ENCODE data around the gene RPS15. TPM values are rescaled to one million over a fixed set of nuclear protein-coding genes. Genes with fewer than 3 reads are reported as not detected.
A peak's percentile ranks its signal among the peaks of the same experiment; 100 is the strongest.

The RPS15 gene
- total RNA-seq, 3 donors from 2014 or later: 748 to 897 (median 892) TPM

DNA sequence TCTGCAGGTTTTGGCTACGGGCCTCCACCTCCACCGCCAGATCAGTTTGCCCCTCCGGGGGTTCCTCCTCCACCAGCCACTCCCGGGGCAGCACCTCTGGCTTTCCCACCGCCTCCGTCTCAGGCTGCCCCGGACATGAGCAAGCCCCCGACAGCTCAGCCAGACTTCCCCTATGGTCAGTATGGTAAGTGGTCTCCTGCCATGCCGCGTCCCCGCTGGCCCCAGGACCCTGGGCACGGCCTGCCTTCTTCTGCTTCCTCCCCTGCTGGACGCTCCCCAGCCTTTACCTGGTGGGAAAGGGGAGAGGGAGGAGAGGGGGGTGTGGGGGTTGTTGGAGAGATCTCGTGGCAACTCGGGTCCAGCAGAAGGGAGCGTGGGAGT is 5.7 kb upstream of the RPS15 start:
- H3K9me3 ChIP-seq: no peaks in the 10 kb centered on the region
- H3K4me3 ChIP-seq: no peak overlapping the region
- peaks cover 8% of the 10 kb centered on the region for H3K36me3 ChIP-seq (ENCODE audit: low read depth)
- peak in 1 of 3 donors; percentile 47 for DNase-seq
- no peak for TF ChIP-seq CTCF (IDR thresholded peaks at IDR 0.05)
- ATAC-seq: no peak
- H3K4me1 ChIP-seq (ENCODE audit: low read depth): peaks cover 5% of the 10 kb centered on the region
- intact Hi-C loops (cut with DNase I, micrococcal nuclease): no loop called here

DNA sequence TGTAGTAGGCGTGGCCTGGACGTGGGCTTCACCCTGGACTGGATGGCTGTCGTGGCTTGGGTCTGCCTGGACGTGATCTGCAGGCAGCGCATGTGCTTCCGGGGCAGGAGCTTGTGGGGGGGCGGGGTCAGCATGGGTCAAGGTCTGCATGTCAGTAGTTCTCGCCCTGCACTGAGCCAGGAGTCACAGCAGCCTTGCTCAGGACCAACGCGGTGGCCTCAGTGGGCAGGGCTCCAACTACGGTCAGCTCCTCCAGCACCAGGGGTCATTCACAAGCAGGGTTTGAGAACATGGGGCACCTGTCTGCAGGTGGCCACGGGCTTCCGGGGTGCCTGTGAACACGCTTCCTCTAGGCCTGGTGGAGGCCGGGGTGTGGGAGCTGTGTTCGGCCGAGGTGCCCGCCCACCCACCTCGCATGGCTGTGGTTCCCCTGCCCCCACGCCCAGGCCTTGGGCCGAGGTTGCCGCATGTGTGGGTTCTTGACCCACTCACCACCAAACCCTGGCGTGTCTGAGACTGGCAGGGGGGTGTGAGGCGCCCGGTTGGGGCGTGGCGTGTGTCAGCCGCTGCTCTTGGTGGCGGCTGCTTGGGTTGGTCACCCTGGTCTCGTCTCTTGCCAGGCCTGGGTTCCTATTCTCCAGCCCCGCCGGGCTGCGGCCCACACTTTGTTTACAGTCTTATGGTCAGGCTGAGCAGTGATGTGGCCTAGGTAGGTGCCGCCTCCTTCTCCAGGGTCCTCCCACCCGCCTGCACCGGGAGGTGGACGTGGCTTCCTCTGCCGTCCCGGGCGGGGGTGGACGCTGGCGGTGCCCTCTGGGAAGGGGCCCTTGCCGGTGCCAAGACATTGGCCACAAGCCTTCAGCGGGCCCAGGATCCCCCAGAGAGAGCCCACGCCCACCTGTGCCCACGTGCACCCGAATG is 4.8 kb upstream of the RPS15 start:
- intact Hi-C loops (cut with DNase I, micrococcal nuclease): no loop called here
- H3K36me3 ChIP-seq (ENCODE audit: low read depth): peaks cover 8% of the 10 kb centered on the region
- TF ChIP-seq CTCF (IDR thresholded peaks at IDR 0.05): no peak

DNA sequence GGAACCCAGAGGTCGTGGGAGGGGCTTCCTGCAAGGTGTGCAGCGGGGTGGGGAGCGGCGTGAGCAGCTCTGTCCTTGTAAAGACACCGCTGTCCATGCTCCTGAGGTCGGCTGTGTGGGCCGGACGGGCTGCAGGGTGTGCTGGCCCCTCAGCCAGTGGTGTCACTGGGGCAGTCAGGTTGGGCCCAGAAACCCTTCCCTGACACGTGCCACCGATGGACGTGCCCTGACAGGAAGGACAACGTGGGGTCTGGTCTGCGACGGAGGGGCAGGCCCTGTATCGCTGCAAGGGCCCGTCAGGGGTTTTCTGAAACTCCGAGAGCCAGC is 4.2 kb upstream of the RPS15 start:
- H3K9me3 ChIP-seq: no peaks in the 10 kb centered on the region
- intact Hi-C loops (cut with DNase I, micrococcal nuclease): no loop called here
- ATAC-seq (no peak), DNase-seq (peak in 1 of 3 donors; percentile 52)
- no peak for TF ChIP-seq CTCF (IDR thresholded peaks at IDR 0.05)
- H3K4me3 ChIP-seq: no peak overlapping the region
- H3K4me1 ChIP-seq (ENCODE audit: low read depth): peaks cover 12% of the 10 kb centered on the region
- peaks cover 8% of the 10 kb centered on the region for H3K36me3 ChIP-seq (ENCODE audit: low read depth)

More for the DNA sequence above, 4.8 kb upstream of the RPS15 start:
- Histone ChIP-seq H3K4me1 (ENCODE audit: low read depth) (peaks cover 11% of the 10 kb centered on the region), H3K9me3 (no peaks in the 10 kb centered on the region), H3K4me3 (no peak overlapping the region)
- DNase-seq (peak in 1 of 3 donors; percentile 50), ATAC-seq (no peak)

GRCh38 chr19:1434577-1435060 is 3.6 kb upstream of the RPS15 start:
- no peak for TF ChIP-seq CTCF (IDR thresholded peaks at IDR 0.05)
- no peaks in the 10 kb centered on the region for H3K9me3 ChIP-seq
- intact Hi-C loops (cut with DNase I, micrococcal nuclease): no loop called here
- peaks cover 6% of the 10 kb centered on the region for H3K36me3 ChIP-seq (ENCODE audit: low read depth)
- DNase-seq (peak in 1 of 3 donors; percentile 52), ATAC-seq (no peak)
- peaks cover 18% of the 10 kb centered on the region for H3K4me1 ChIP-seq (ENCODE audit: low read depth)
- no peak overlapping the region for H3K4me3 ChIP-seq

DNA sequence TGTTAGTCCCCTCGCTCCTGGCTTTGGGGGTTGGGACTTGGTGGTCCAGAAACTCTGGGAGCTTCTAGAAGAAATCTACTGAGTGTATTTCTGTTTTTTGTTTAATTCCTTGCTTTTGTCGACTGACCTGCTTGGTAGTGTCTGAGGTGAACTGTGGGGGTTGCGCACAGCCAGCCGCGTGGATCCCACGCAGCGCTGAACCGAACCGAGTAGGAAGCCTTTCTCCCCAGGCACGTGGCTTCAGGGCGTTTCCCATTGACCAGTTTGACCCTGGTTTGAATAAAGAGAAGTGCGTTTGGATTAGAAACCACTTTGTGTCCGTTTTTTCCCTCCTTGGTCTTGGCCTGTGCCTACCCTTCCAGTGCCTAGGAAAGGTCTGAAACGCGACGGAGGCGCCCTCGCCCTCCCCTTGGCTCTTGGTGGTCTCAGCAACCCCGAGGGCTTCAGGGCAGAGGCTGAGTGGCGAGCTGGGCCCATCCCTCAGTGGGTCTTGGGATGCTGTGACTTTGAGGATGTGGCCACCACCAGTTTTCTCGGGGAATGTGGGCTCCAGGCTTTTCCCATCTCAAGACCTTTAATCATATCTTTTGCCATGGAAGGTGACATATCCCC is 2.7 kb upstream of the RPS15 start:
- no peak for TF ChIP-seq CTCF (IDR thresholded peaks at IDR 0.05)
- DNase-seq (no peak), ATAC-seq (no peak)
- H3K9me3 ChIP-seq: no peaks in the 10 kb centered on the region
- intact Hi-C loops (cut with DNase I, micrococcal nuclease): no loop called here
- peaks cover 4% of the 10 kb centered on the region for H3K36me3 ChIP-seq (ENCODE audit: low read depth)
- peaks cover 20% of the 10 kb centered on the region for H3K4me1 ChIP-seq (ENCODE audit: low read depth)
- H3K4me3 ChIP-seq: no peak overlapping the region
